Fibroblast of villous mesenchyme (primary cell): ENCODE measurements around the gene CHRNA4. TPM values are rescaled to one million over a fixed set of nuclear protein-coding genes. Genes with fewer than 3 reads are reported as not detected.

Source experiments
- DNase-seq: peaks from one replicate; pipeline ENCODE4 v3.0.0-alpha.2; 2010; ENCODE audit warnings: low read depth
- H3K4me3 ChIP-seq: 2 replicates; pipeline ENCODE4 v1.5.1; 2011; ENCODE audit warnings: low read depth, mild to moderate bottlenecking, low read length
- CTCF ChIP-seq: IDR thresholded peaks from 2 replicates; pipeline ENCODE4 v1.5.1; 2012; ENCODE audit warnings: low read depth, mild to moderate bottlenecking, low read length; ENCODE audit not compliant: insufficient read depth
- total RNA-seq: library from RNA; depleted of rRNA; stranded (reverse); fragments of >200 nt; gene quantifications from 2 replicates; pipeline ENCODE4 v1.2.3, GENCODE V29; 2012

The CHRNA4 gene
- total RNA-seq, 1 donor, result not detected

DNA sequence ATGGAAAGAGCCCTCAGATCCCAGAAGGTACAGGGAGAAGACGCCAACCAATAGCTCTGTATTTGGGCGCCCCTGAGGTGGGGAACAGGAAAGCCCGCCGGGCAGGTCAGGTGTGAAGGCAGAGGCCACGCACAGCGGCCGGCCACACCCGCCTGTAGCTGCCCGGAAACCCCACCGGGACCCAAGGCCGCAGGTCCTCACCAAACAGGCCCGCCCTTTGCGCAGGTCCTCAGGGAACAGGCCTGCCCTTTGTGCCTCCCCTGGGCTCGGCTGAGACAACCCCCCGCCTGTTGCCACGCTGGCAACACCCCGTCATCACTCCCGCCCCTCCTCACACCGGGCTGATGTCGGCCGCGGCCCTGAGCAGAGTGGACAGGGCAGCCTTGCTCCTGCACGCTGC, 44.9 kb upstream of the CHRNA4 start:
- no peak for DNase-seq
- no peak for TF ChIP-seq CTCF
- H3K4me3 ChIP-seq, result no peak overlapping the region

- no peak overlapping the region for H3K4me3 ChIP-seq
- TF ChIP-seq CTCF, result no peak
- DNase-seq, result no peak
These were observed 44.1 kb upstream of the CHRNA4 start for GRCh38 chr20:63405102-63405730.

DNA sequence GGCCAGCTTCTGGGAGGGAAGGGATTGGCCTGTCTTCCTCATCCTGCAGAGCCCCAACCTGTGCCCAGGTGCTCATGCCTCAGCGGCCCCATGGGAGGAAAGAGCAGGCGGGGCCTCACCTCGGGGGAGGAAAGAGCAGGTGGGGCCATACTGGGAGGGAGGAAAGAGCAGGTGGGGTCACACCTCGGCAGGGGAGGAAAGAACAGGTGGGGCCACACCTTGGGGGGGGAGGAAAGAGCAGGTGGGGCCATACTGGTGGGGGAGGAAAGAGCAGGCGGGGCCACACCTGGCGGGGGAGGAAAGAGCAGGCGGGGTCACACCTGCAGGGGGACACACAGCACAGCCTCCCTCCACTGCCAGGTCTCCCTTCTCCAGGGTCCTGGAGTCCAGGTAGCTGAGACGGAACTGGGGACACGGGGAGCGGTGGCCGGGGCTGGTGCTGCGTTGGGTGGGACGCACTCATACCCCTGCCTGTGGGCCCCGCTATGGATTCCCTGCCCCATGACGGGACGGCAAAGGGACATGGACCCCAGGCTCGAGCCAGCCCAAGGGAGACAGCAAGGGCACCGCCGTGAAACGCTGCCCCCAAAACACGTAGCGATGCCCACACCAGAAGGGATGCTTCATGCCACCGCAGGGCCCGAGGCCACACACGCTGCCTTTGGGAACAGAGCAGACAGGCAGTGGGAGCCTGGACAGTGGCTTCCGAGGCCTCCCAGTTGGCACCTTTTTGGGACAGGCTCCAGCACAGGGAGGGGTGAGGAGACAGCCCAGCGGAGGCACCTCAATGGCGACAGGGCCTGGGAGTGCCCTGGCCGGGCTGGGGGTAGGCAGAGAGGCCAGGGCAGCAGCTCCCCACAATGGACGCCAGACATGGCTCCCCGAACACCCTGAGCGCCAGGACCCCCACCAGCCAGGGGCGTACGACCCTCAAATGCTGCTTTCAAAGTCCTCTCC, 43.3 kb upstream of the CHRNA4 start:
- no peak overlapping the region for H3K4me3 ChIP-seq
- DNase-seq, result no peak
- no peak for TF ChIP-seq CTCF

GRCh38 chr20:63403403-63404105, 42.4 kb upstream of the CHRNA4 start:
- no peak for DNase-seq
- H3K4me3 ChIP-seq, result no peak overlapping the region
- no peak for TF ChIP-seq CTCF

GRCh38 chr20:63402860-63403220, 41.7 kb upstream of the CHRNA4 start:
- no peak overlapping the region for H3K4me3 ChIP-seq
- TF ChIP-seq CTCF, result no peak
- no peak for DNase-seq

GRCh38 chr20:63402181-63402859, 41.2 kb upstream of the CHRNA4 start:
- DNase-seq, result no peak
- no peak for TF ChIP-seq CTCF
- no peak overlapping the region for H3K4me3 ChIP-seq
